ENCODE measurements around the gene PPM1F.
"Not testable (repeated sequence)": the region's sequence is repeated elsewhere in the genome, so short reads cannot be mapped to it uniquely, and the experiment has no call there.

The PPM1F gene

DNA sequence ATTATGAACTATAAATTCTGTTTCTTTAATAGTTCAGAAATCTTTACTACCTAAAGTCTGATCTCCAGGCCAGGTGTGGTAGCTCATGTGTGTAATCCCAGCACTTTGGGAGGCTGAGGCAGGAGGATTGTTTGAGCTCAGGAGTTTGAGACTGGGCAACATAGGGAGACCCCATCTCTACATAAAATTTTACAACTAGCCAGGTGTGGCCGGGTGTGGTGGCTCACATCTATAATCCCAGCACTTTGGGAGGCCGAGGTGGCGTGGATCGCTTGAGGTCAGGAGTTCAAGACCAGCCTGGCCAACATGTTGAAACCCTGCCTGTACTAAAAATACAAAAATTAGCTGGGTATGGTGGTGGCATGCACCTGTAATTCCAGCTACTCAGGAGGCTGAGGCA is 79.9 kb downstream of the PPM1F start:
- not testable (repeated sequence) for H3K36me3 Mint-ChIP-seq; ATAC-seq (replicated peaks); DNase-seq; H3K4me3 Mint-ChIP-seq; H3K27ac Mint-ChIP-seq; H3K27me3 Mint-ChIP-seq; H3K9me3 Mint-ChIP-seq
- H3K4me1 Mint-ChIP-seq: peaks cover 20 to 34% of the 10 kb centered on the region in 2 donors
